A673 (cell line): ENCODE measurements around the gene TMEM107.

Experiments used
- CTCF ChIP-seq: fragments of 300-800, 200-600 bp; sonication (generic); conservative IDR thresholded peaks from 2 replicates; pipeline ENCODE4 v1.5.1; 2017; ENCODE audit warnings: low read depth, mild to moderate bottlenecking, antibody characterized with exemption, low read length, moderate library complexity, mixed read lengths
- EZH2 ChIP-seq: fragments of 200-600 bp; sonication (generic); IDR thresholded peaks from 2 replicates; pipeline ENCODE4 v1.6.1; 2017; ENCODE audit warnings: borderline replicate concordance, low read depth, mild to moderate bottlenecking, mixed read lengths, antibody characterized with exemption, low read length; ENCODE audit not compliant: poor library complexity, severe bottlenecking

DNA sequence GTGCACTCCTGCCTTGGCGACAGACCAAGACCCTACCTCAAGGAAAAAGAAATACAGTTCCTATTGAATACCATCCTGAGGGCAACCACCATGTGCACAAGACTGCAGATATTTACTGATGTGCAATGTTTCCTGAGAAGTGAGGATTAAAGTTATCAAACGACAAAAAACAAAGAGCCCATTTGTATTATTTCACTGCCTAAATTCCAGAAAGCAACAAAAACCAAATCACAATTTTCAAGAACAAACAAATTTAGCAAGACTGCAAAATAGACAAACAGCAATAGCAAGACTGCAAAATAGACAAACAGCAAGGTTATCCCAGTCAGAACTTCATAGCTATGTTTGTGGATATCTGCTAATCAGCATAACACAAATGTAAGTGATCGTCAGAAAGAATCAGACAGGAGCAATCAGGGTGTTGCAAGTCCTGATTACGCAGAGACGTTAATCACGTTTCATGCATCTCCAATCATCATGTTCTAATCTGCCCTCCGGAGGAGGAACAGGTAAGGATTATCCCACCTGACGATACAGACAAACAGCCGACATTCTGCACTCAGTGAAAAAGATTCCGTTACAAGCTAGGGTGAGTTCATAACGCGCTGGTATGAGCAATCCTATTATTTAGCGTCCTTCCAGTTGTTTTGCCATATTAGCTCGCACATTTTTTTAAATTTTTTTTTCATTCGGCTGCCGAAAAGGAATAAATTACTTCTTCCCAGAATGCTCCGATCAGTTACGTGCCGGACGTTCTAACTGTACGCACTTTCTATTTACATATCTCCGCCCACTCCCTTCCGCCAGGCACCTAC is 2.9 kb downstream of the TMEM107 start:
- TF ChIP-seq EZH2, result no peak
- no peak for TF ChIP-seq CTCF
